Effector memory CD4-positive, alpha-beta T cell (primary cell): ENCODE data around the gene PDE4DIP.
"Not testable (repeated sequence)": the region's sequence is repeated elsewhere in the genome, so short reads cannot be mapped to it uniquely, and the experiment has no call there.

Experiments
- DNase-seq, 3 donors: peaks; one replicate each; pipeline ENCODE4 v3.0.0-alpha.2; 2020
- H3K27ac ChIP-seq: 2 replicates; pipeline ENCODE4 v1.7.0; 2013; ENCODE audit warnings: mild to moderate bottlenecking, low read length, moderate library complexity; ENCODE audit not compliant: insufficient read depth, poor library complexity, severe bottlenecking
- H3K27me3 ChIP-seq: replicated peaks from 2 replicates; pipeline ENCODE4 v1.7.0; 2013; ENCODE audit warnings: mild to moderate bottlenecking, low read length; ENCODE audit not compliant: insufficient read depth, control insufficient read depth, poor library complexity, severe bottlenecking
- H3K36me3 ChIP-seq: 2 replicates; pipeline ENCODE4 v1.7.0; 2013; ENCODE audit warnings: mild to moderate bottlenecking, low read length, moderate library complexity; ENCODE audit not compliant: control insufficient read depth, insufficient read depth
- H3K4me1 ChIP-seq: 2 replicates; pipeline ENCODE4 v1.7.0; 2013; ENCODE audit warnings: low read length, mild to moderate bottlenecking; ENCODE audit not compliant: control insufficient read depth, insufficient read depth, poor library complexity, severe bottlenecking
- H3K4me3 ChIP-seq: 2 replicates; pipeline ENCODE4 v1.7.0; 2013; ENCODE audit warnings: low read length, low read depth, mild to moderate bottlenecking; ENCODE audit not compliant: insufficient read depth, poor library complexity, severe bottlenecking
- H3K9me3 ChIP-seq: 2 replicates; pipeline ENCODE4 v1.7.0; 2013; ENCODE audit warnings: mild to moderate bottlenecking, low read length, moderate library complexity; ENCODE audit not compliant: control insufficient read depth

Gene PDE4DIP

DNA sequence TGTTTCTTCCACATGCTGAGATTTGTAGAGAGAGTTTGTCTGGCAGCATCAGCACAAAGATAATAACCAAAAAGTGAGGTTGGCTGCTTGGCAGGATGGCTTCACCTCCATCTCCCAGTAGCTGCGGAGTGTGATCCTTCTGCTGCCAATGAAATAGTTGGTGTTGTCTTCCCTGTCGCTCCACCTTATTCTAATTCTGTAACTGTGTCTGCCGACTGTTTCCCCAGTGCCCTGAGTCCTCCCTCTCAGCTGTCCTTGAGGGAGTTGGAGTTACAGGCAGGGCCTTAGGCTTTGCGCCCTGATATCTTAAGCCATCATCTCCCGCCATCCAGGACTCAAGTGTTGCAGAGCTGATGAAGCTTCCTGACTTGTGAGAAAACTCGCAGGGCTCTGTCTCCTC is 153.2 kb downstream of the PDE4DIP start:
- H3K9me3 ChIP-seq, H3K36me3 ChIP-seq, DNase-seq, H3K27ac ChIP-seq, H3K4me1 ChIP-seq, H3K27me3 ChIP-seq, H3K4me3 ChIP-seq: not testable (repeated sequence)

DNA sequence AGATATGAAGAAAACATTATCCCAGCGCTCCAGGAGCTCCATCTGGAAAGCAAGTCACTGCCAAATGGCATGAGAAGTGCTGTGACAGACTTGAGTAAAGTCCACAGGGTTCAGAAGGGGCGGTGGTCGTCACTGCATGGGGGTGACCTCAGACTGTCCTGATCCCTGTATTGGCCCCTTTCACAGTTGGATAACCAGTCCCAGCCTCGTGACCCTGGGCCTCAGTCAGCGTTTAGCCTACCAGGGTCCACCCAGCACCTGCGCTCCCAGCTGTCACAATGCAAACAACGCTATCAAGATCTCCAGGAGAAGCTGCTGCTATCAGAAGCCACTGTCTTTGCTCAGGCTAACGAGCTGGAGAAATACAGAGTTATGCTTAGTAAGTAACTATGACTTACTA is 158.4 kb downstream of the PDE4DIP start:
- not testable (repeated sequence) for DNase-seq, H3K4me1 ChIP-seq, H3K36me3 ChIP-seq, H3K27me3 ChIP-seq, H3K9me3 ChIP-seq, H3K4me3 ChIP-seq, H3K27ac ChIP-seq

DNA sequence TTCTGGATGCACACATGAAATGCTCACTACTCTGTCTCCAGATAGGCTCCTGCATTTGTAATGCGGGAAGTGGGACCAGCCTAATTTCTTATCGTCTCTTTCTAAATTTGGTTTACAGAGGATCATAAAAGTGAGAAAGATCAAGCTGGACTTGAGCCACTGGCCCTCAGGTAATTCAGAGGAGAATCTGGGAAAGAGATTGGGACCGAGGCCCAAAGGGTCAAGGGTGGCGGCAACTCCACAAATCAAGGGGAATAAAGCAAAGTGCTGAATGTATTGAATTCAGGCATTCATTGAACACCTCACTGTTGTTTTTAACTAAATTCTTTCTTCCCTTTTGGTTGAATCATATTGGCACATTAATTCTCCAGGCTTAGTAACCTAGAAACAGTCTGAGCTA is 164.1 kb downstream of the PDE4DIP start:
- not testable (repeated sequence) for H3K36me3 ChIP-seq, DNase-seq, H3K9me3 ChIP-seq, H3K4me1 ChIP-seq, H3K27me3 ChIP-seq, H3K27ac ChIP-seq, H3K4me3 ChIP-seq

DNA sequence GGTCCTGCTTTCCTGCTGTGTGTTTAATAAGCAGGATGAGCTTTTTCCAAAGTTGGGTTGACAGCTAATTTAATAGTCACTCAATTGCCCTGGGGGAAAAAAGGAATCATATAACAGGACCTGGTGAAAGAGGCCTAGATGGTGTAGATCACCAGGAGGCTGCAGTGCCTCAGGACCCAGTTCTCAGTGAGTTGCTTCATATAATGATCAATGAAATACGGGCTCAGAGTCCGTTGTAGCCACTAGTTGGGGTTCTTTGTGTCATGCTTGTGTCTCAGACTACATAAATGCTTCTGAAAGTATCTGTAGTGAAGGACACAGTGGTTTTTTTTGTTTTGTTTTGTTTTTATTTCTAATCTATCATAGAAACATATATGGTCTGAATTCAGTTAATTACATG is 164.5 kb downstream of the PDE4DIP start:
- H3K4me3 ChIP-seq, H3K27ac ChIP-seq, H3K36me3 ChIP-seq, H3K9me3 ChIP-seq, DNase-seq, H3K4me1 ChIP-seq, H3K27me3 ChIP-seq: not testable (repeated sequence)

DNA sequence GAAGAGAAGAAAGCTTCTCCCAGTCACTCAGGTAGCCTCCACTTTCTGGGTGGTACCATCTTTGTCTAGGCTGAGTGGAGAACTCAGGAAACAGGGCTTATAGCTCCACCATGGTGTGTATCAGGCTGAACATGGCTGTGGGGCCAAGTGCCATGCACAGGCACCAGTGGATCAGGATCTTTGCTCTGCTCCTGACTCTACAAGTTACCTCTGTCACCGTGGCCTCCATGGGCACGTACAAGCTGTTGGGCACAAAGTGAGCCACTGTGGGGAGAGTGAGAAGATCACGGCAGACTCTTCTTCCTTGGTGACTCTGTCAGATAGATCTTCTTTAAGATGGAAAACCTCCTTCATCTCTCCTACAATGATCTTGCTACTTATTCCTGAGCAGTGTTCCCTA is 165.5 kb downstream of the PDE4DIP start:
- H3K27me3 ChIP-seq, H3K4me1 ChIP-seq, DNase-seq, H3K27ac ChIP-seq, H3K4me3 ChIP-seq, H3K9me3 ChIP-seq, H3K36me3 ChIP-seq: not testable (repeated sequence)

DNA sequence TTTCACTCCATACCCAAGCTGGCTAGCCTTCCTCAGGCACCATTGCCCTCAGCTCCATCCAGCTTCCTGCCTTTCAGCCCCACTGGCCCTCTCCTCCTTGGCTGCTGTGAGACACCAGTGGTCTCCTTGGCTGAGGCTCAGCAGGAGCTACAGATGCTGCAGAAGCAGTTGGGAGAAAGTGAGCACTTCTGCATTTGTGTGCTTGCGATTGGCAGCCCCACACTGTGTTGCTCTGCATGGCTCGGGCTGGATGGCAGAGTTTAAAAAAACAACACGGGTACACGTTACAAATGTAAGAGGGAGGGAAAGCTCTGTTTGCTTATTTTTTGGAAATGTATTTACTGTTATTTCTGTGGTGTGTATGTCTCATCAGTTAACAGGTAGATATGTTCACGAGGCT is 168.4 kb downstream of the PDE4DIP start:
- H3K4me3 ChIP-seq, H3K36me3 ChIP-seq, DNase-seq, H3K27ac ChIP-seq, H3K4me1 ChIP-seq, H3K27me3 ChIP-seq, H3K9me3 ChIP-seq: not testable (repeated sequence)

DNA sequence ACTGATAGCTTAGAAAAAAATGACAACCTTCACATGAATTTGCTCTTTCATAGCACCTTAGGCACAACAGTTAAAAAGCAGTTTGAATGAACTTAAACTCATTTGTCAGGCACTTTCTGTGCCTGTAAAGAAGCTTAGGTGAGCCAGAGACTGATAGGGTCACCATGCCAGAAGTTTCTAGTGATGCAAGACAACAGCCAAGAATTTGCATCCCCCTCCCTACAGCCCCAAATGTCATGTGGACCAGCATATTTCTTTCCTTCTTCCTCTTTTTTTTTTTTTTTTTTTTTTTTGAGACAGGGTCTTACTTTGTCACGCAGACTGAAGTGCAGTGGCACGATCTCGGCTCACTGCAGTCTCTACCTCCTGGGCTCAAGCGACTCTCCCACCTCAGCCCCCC is 169.3 kb downstream of the PDE4DIP start:
- DNase-seq, H3K27ac ChIP-seq, H3K9me3 ChIP-seq, H3K36me3 ChIP-seq, H3K4me3 ChIP-seq, H3K27me3 ChIP-seq, H3K4me1 ChIP-seq: not testable (repeated sequence)

DNA sequence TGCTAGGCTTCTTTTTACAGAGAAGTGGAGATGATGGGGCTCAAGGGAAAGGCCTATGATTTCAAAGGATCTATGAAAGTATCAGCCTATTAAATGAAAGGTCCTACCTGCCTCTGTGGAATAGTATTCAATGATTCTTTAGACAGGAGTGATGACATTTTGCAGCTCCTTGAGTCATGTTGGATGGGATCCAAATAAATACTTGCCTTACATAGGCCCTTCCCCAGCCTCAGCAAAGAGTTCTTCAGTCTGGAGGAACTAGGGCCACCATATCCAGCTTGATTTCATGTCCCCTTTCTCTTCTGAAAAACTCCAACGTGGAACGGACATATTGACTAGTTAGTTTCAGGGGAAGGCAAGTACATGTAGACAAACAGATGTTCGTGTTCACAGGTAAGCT is 171.3 kb downstream of the PDE4DIP start:
- H3K27me3 ChIP-seq, H3K9me3 ChIP-seq, H3K36me3 ChIP-seq, H3K4me1 ChIP-seq, H3K27ac ChIP-seq, DNase-seq, H3K4me3 ChIP-seq: not testable (repeated sequence)

DNA sequence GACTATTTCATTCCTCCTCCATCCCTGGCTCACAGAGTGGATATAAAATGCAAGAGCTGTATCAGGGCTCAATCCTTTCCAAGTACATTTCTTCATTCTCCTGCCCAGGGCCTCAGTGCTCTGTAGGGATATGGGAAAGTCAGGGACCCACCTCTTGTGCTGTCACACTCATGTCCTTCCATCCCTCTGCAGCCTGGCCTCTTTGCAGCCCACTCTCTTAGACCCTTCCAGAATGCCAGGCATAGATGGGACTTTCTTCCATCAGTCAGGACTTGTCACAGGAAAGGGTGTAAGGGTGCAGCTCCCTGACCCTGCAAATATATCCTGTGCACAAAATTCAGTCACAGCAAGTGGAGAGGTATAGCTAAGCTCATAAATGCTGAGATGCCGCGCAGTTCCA is 172.4 kb downstream of the PDE4DIP start:
- not testable (repeated sequence) for H3K4me3 ChIP-seq, DNase-seq, H3K9me3 ChIP-seq, H3K27ac ChIP-seq, H3K36me3 ChIP-seq, H3K4me1 ChIP-seq, H3K27me3 ChIP-seq

DNA sequence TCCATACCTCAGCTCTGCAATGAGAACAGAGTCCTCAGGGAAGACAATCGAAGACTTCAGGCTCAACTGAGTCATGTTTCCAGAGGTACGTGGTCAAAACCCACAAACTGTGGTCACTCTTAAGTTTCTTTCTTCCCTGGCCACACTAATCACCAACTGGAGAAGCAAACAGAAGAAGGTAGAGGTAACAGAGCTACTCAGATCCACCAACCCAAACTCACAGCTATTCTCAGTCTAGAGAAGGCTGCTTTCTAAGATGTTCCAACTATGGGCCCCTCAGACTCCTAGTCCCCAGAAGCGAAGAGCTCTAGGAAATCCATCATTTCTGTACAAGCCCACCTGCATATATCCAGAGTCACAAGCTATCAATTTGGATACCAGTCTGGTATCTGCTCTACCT is 174.3 kb downstream of the PDE4DIP start:
- H3K36me3 ChIP-seq, result not testable (repeated sequence)

DNA sequence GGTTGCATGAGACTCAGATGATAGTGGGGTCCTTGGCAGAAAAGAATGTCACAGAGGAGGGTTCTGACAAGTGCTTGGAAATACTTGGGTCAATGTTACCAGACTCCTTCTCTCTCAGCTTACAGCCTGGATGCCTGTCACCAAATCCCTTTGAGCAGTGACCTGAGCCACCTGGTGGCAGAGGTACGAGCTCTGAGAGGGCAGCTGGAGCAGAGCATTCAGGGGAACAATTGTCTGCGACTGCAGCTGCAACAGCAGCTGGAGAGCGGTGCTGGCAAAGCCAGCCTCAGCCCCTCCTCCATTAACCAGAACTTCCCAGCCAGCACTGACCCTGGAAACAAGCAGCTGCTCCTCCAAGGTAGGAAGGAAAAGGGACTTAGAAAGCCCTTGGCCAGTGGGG is 180.1 kb downstream of the PDE4DIP start:
- H3K9me3 ChIP-seq, H3K27ac ChIP-seq, H3K36me3 ChIP-seq, H3K4me3 ChIP-seq, DNase-seq, H3K27me3 ChIP-seq, H3K4me1 ChIP-seq: not testable (repeated sequence)

More for the DNA sequence above, 174.3 kb downstream of the PDE4DIP start:
- H3K27ac ChIP-seq, H3K4me1 ChIP-seq, H3K27me3 ChIP-seq, H3K9me3 ChIP-seq, DNase-seq, H3K4me3 ChIP-seq: not testable (repeated sequence)
